HG02885 (cell line): ENCODE results near the gene OGFOD3.
"Not testable (repeated sequence)": the region's sequence is repeated elsewhere in the genome, so short reads cannot be mapped to it uniquely, and the experiment has no call there.

Experiments
- ATAC-seq: cut with Tn5 transposase; IDR thresholded peaks from one replicate; pipeline ENCODE4 v1.9.1; 2021; ENCODE audit warnings: mild to moderate bottlenecking; ENCODE audit not compliant: unreplicated experiment, poor library complexity

Gene OGFOD3

DNA sequence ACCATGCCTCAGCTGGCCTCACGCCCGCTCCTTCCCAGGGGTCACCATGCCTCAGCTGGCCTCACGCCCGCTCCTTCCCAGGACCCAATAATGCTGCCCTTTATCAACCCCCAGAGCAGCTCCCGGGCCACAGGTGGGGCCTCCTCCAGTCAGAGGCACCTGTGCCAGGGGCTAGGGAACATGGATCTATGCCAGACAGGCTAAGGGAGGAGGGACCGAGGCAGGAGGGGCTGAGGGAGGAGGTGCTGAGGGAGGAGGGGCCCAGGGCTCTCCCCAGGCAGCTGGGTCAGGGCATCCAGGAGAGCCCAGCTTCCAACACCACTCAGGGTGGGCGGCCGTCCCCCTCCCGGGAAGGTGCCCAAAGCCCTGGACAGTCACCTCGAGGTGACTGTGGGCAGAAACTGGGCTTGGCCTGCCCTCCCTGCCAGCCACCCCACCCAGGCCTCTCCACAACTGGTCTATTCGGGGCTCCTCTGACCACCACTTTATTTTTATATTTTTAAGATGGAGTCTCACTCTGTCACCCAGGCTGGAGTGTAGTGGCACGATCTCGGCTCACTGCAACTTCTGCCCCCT lies 27.4 kb downstream of the OGFOD3 start:
- no peak for ATAC-seq

DNA sequence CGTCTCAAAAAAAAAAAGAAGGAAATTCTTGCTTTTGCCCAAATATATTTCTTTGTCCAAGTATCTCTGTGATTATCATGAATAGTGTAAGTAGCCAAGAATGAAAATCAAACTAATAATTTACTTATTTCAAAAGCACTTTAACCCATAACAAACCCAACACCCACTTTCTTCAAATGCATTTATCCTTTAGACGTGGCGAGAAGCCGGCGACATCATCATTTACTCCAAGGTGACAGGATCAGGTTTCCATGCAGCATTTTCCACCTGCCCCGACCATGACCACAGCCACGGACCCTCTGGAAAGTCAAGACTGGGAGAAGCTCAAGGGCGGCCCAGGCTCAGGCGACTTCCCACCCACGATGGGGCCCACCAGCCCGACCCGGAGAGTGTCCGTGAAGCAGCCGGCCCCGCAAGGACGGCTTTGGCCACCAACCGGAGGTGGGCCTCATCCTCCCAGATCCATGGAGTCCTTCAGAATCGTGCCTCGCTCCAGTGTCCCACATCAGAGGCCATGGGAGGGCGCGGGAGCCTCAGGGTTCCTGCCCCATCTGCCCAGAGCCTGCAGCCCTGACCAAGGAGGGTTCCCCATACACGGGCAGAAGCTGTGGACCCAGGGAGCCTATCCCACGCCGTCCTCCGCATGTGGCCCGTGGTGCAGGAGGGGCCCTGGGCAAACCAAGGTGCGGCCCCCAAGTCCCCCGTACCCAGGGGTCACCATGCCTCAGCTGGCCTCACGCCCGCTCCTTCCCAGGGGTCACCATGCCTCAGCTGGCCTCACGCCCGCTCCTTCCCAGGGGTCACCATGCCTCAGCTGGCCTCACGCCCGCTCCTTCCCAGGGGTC lies 28.1 kb downstream of the OGFOD3 start:
- ATAC-seq, result no peak

DNA sequence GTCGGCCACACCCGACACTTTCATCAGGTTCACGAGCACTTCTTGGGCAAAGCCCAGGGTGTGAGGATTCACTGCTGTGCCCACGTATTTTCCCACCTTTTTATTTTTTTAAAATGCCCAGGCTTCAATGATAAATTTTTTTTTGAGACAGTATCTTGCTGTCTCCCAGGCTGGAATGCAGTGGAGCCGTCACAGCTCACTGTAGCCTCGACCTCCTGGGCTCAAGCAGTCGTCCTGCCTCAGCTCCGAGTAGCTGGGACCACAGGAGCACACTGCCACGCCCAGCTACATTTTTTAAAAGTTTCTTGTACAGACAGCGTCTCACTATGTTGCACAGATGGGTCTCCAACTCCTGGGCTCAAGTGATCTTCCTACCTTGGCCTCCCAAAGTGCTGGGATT lies 29.0 kb downstream of the OGFOD3 start:
- no peak for ATAC-seq

DNA sequence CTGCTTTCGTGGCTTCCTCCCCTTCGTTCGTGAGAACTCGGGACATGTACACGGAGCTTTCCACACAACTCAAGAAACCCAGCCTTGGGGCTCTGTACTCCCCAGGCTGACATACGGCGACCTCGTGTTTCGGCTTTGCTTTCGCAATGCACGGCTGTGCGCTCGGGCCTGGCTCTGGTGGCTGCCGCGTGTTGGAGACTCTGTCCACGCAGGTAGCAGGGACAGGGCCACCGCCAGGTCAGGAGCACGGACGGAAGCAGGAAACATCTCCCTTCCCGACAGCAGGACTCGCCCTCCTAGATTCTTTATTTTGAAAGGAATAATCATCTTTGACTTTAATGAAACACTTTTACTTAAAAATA lies 29.5 kb downstream of the OGFOD3 start:
- ATAC-seq, result no peak

DNA sequence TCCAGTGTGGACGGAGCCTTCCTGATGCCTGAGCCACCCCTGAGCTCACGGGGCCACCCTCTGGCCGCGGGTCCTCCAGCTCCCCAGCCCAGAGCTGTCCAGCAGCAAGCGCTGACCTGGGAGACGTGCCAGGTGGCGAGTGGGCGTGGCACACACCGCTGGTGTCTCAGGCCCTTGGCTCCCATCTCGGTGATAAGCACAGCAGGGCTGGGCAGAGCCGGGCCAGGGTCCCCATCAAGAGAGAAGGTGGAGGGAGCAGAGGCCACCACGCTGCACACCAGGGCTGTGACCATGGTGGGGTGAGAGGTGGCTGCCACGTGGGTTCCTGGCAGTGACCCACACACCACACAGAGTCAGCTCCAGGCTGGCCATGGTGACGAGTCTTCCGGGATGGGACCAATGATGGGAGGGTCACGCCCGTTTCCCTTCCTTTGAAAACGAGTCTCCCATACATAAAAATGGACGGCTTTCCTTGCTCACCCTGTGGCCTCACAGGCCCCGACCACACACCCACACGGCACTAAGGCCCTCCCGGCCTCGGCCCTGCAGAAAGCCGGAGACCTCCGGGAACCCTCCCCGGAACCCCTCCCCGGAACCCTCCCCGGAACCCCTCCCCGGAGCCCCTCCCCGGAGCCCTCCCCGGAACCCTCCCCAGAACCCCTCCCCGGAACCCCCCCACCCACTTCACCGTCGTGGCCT lies 30.0 kb downstream of the OGFOD3 start:
- no peak for ATAC-seq

DNA sequence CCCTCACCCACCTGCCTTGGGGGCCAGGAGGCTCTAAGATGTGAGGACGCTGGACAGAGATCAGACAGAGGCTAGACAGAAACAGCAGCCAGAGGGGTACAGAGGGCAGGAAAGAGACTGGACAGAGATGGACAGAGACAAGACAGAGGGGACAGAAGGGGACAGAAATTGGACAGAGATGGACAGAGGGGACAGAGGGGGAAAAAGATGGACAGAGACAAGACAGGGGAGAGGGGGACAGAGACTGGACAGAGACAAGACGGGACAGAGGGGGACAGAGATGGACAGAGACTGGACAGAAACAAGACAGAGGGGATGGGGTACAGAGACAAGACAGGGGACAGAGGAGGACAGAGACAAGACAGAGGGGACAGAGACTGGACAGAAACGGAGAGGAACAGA lies 30.7 kb downstream of the OGFOD3 start:
- ATAC-seq, result no peak

DNA sequence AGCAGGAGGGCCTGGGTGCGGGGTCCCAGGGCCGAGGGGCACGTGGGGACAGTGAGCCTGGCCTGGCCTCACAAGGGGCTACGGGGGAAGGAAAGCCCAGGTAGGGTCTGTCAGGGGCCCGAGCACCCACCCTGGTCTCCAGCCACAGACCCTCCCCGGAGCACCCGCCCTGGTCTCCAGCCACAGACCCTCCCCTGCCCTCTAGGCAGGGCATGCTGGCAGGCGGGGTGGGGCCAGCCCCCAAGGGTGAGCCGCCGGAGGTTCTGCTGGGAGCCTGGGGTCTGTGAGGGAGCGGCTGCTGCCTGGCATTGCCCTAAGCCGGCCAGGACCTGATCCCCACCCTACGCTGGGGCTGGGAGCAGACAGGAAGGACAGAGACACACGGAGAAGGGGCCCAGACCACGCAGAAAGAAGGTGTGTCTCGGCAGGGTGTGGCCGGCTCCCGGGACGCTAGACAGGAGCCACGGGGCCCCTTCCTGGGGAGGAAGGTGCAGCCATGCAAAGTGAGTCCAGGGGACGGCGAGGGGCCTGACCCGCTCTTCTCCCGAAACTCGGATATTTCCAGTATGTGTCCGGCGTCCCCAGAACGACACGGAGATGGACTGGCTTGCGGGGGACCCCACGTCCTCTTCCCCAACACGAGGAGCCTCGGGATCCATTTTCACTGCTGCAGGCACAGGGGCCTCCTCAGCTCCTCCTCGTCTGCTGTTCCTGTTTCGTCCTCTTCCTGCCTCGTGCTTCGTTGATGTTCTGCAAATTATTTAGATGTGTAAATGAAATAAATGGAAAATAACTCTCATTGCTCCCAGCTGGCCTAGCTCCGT lies 31.3 kb downstream of the OGFOD3 start:
- ATAC-seq, result no peak

DNA sequence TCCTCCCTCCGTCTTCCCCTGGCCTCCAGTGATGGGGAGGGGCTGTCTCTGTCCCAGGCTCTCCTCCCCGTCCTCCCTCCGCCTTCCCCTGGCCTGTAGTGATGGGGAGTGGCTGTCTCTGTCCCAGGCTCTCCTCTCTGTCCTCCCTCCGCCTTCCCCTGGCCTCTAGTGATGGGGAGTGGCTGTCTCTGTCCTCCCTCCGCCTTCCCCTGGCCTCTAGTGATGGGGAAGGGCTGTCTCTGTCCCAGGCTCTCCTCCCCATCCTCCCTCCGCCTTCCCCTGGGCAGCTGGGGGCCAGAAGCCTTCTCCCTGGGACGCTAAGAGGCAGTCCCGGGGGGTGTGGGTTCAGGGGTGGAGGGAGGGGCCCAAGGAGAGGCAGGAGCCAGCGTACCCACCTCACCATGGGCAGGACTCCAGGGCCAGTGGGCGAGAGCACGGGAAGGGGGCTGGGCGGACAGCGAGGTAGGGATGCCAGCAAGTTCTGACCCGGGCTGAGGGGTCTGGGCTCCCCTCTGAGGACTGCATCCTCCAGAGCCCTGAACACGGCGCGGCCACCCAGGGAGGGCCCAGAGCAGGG lies 32.0 kb downstream of the OGFOD3 start:
- no peak for ATAC-seq

DNA sequence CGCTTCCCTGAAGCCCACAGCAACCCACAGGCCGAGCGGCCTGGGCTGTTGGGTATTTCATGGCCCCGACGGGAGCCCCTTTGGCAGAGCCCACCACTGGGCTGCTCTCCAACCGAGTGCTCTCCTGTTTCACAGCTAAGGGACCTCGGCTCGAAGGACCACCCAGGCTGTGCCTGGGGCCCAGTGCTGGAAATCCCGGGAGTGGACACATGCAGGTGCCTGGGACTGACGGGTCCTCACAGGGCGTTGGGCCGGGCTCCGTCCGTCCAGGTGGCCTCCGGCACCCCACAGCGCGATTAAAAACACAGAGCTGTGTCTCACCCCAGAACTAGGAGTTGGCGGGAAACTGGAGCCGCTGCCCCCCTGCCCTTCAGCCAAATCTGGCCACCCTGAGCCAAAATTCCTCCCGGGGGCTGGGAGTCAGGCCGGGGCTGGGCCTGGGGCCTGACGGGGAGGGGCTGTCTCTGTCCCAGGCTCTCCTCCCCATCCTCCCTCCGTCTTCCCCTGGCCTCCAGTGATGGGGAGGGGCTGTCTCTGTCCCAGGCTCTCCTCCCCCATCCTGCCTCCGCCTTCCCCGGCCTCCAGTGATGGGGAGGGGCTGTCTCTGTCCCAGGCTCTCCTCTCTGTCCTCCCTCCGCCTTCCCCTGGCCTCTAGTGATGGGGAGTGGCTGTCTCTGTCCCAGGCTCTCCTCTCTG lies 32.7 kb downstream of the OGFOD3 start:
- no peak for ATAC-seq

DNA sequence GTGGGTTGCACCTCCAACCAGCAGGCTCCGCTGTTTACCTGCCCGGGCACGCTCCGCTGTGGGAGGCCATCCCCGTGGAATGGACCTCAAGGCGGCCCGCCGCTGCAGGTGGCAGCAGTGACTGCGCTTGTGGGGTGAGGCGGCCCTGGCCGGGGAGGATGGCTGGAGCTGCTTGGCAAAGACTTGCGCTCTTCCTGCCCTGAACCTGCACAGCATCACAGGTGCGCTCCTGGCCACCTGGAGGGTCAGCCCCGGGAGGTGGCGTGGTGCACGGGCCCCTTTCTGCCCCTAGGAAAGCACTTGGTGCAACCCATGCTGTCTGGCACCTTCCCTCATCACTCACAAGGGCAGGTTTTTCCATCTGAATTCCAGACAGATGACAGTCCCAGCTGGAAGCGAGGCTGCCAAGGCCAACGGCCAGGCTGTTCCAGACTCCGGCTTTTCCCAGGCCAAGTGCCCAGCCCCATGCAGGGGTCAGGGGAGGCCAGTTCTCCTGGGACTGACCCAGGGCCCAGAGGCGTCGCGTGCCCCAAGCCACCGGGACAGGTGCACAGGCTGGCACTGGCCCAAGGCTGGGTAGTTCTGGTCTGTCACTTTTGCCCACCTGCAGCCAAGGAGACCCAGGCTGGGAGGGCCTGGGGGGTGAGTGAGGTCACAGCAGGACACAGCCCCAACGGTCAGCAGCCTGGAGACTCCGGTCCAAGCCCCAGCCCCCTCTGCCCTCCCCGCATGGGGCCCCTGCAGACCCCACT lies 33.5 kb downstream of the OGFOD3 start:
- no peak for ATAC-seq

DNA sequence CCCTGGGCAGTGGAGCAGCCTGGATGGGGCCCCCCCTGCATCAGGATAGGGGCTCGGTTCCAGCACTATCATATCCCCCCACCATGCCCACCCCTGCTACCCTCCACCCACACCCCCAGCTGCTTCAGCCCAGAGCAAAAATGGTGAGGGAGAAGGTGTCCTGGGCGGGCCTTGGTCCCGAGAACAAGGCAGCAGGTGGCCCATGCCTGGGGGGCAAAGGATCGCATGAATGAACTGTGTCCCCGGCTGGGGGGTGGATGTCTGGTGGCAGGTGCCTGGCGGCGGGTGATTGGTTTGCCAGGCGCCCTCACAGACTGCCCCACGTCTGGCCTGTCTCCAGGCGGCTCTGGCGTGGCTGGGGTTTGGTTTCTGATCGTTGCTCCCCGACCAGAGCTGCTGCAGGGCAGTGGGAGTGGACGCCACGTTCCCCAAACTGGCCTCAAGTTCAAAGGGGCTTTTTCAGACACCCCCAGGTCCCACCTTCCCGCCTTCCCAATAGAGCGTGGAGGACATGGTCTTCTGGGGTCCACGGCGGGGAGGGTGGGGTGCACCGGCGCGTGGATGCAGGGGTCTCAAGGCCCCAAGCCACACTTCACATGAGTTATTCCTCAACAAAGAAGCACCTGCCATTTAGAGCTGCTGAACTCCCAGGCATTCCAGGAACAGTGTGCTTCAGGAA lies 34.2 kb downstream of the OGFOD3 start:
- ATAC-seq, result no peak

DNA sequence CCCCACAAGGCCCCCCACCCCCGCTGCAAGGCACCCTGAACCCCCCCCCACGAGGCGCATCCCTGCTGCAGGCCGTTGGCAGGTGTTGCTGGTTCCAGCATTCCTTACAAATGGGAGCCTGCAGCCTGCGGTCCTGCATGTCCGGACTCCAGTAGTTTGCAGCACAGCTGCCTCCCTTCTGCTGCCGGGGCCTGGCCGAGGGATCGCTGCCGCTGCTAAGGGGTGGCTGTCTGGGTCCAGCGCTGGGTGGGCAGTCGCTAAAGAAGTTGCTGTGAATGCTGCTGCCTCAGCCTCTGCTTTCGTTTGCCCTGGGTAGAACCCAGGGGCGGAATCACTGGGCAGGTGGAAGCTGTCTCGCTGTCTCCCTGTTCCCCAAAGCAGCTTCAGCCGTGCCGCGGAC lies 35.0 kb downstream of the OGFOD3 start:
- no peak for ATAC-seq

DNA sequence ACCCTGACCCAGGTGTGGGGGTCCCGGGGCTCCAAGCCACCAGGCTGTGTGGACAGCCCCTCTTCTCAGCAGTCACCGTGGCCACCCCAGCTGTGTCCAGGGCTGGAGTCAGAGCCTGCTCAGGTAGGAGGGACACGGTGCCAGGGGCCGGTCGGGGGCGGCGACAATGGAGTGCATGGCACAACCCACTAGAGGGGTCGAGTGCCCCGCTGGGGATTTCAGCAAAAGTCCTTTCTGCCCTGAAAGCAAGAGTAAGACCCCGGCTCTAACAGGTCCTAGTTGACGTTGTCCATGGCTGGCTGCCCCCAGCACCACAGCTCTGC lies 35.5 kb downstream of the OGFOD3 start:
- ATAC-seq, result no peak

DNA sequence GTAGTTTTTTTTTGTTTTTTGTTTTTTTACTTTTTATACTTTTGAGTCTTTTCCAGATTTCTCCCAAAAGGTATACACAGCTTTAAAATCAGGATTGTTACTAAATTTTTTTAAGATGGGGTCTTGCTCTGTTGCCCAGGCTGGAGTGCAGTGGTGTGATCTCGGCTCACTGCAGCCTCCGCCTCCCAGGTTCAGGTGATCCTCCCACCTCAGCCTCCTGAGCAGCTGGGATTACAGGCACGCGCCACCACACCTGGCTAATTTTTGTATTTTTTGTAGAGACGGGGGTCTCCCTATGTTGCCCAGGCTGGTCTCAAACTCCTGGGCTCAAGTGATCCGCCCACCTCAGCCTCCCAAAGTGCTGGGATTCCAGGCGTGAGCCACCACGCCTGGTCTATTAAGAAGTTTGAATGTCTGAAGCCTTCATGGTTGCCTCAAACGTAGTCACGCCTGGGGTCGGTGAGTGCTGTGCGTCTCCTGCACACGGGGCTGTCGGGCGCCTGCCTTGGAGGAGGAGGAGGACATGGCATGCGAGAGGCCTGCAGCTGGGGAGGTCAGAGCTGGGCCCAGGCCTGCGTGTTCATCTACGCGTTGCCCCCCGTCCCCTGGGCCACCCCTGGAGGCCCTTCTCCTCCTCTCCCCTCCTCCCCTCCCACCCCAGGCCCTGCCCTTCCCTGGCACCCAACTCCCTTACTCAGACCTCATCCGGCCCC lies 36.0 kb downstream of the OGFOD3 start:
- ATAC-seq, result not testable (repeated sequence)

DNA sequence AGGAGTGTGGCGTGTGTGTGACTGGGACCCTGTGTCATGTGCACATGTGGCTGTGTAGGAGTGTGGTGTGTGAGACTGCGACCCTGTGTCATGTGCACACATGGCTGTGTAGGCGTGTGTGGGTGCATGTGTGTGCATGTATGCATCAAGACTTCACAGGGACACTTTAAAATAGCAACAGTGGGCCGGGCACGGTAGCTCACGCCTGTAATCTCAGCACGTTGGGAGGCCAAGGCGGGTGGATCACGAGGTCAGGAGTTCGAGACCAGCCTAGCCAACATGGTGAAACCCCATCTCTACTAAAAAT lies 36.7 kb downstream of the OGFOD3 start:
- not testable (repeated sequence) for ATAC-seq

DNA sequence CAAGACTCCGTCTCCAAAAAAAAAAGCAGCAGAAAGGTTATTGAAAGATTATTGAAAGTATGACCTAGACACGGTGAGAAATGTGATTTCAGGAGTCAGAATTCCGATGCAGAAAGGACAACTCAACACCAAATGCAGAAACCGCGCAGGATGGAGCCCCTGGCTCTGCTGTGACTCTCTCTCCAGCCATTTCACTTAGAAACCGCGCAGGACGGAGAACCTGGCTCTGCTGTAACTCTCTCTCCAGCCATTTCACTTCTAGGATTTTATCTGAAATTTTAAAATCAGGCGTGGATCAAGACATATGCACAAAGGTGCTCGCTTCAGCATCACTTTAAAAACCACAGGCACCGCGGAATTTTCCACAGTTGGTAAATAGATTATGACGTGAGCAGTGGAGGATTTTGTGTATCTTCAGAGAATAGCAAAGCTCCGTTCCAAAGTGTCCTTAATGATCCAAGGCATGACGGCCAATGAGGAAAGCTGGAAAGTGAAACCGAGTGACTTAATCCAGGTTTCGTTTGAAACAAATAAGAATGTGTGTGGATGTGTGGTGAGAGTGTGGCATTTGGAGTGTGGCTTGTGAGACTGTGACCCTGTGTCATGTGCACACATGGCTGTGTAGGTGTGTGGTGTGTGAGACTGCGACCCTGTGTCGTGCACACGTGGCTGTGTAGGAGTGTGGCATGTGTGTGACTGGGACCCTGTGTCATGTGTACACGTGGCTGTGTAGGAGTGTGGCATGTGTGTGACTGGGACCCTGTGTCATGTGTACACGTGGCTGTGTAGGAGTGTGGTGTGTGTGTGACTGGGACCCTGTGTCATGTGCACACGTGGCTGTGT lies 37.3 kb downstream of the OGFOD3 start:
- ATAC-seq, result no peak

DNA sequence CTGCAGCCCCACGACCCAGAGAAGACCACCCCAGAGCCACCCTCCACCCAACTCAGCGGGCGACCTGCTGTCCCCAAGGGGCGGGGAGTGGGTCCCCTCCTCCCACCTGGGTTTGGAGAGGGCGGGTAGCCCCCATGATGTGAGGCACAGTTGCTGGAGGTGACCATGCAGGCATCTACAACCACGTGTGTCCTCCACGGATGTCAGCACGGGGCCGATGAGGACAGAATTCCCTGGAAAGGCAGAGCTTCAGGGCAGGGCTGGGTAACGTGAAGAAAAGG lies 39.7 kb downstream of the OGFOD3 start:
- no peak for ATAC-seq
